ENCODE data around the gene CMTM3. TPM values are rescaled to one million over a fixed set of nuclear protein-coding genes. Genes with fewer than 3 reads are reported as not detected.

CMTM3 gene
- total and polyA plus RNA-seq, 9 of the 15 experiments (the other 6 are each of a cell fraction or from before 2014, with no cell fraction given): 4.6 to 33.4 (median 17.5) TPM

DNA sequence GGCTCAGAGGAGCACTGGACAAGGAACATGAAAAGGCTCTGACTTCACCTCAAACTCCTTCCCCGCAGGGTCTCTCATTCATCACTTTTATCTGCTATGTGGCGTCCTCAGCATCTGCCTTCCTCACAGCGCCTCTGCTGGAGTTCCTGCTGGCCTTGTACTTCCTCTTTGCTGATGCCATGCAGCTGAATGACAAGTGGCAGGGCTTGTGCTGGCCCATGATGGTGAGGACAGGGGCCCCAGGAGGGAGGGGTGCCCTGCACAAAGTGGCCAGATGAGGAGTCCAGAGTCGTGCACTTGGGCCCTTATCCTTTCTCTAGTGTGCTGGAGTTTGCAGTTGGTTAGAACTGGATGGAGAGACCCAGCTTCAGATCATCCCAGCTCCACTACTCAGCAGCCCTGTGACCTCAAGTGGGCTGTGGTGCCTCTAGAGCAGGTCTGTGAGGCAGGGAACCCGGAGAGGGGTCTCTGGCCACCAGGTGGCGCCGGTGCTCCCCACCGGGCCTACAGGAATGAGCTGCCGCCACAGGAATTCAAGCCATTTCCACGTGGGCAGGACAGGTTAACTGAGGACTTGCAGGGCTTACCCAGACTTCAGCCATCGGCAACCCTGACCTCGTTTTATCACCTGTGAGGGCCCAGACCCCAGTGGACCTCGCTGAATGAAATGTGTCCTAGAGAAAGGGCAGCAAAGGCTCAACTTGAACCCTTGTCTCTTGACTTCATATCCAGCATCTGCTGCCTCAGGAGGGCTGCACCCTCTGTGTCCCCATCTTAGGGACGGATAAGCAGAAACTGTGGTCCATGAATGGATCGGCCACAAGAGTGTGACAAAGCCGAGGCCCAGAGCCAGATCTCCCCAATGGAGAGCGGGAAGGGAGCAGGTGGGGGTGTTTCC lies 4.0 kb downstream of the CMTM3 start (continued):
- TF ChIP-seq CTBP1 (IDR thresholded peaks at IDR 0.05; ENCODE audit: borderline replicate concordance) (peak; percentile 74; the same call in 1 of the 2 replicates), ZZZ3 (IDR thresholded peaks at IDR 0.05) (no peak), CC2D1A (IDR thresholded peaks at IDR 0.05) (peak; percentile 45; the same call in 1 of the 2 replicates), TEAD4 (IDR thresholded peaks at IDR 0.05; ENCODE audit: low read length) (peak; percentile 76), TEAD4 (CRISPR knock-in tag; IDR thresholded peaks at IDR 0.05; ENCODE audit: borderline replicate concordance) (0 out of 2 replicates have a peak, but pooled peaks have one; percentile 41), RBFOX2 (IDR thresholded peaks at IDR 0.05; ENCODE audit: low read depth, low read length) (0 out of 2 replicates have a peak, but pooled peaks have one; percentile 8), MYC (IDR thresholded peaks at IDR 0.05; ENCODE audit: low read depth, low read length) (peak; percentile 90), MYC (CRISPR knock-in tag; IDR thresholded peaks at IDR 0.05; ENCODE audit: borderline replicate concordance, low read depth) (no peak), ZFP1 (CRISPR knock-in tag; IDR thresholded peaks at IDR 0.05) (no peak), ZNF263 (CRISPR knock-in tag; IDR thresholded peaks at IDR 0.05; ENCODE audit: borderline replicate concordance) (peak; percentile 55; the same call in 1 of the 2 replicates), RAD21 (CRISPR knock-in tag; conservative IDR thresholded peaks at IDR 0.05 in 1 of 2, IDR thresholded peaks at IDR 0.05 in 1 of 2) (peak; percentile 77 to 90), XRCC5 (IDR thresholded peaks at IDR 0.05; ENCODE audit: low read depth, low read length) (peak; percentile 84; the same call in 1 of the 2 replicates), PBX2 (CRISPR knock-in tag; IDR thresholded peaks at IDR 0.05; ENCODE audit: low read depth) (no peak), PBX2 (tag; conservative IDR thresholded peaks at IDR 0.05; ENCODE audit: low read depth) (peak; percentile 43; the same call in 1 of the 2 replicates), KLF6 (CRISPR knock-in tag; IDR thresholded peaks at IDR 0.05; ENCODE audit: borderline replicate concordance) (0 out of 2 replicates have a peak, but pooled peaks have one; percentile 39), SMAD4 (CRISPR knock-in tag; conservative IDR thresholded peaks at IDR 0.05) (peak; percentile 56; the same call in 1 of the 2 replicates), ZBTB7A (IDR thresholded peaks at IDR 0.05; ENCODE audit: borderline replicate concordance, control insufficient read depth, low read depth, low read length) (peak; percentile 45; the same call in 1 of the 2 replicates), POLR2AphosphoS5 (IDR thresholded peaks at IDR 0.05; ENCODE audit: control insufficient read depth, insufficient read depth, low read depth, low read length) (0 out of 2 replicates have a peak, but pooled peaks have one; percentile 23), ZNF583 (CRISPR knock-in tag; IDR thresholded peaks at IDR 0.05) (peak; percentile 68; the same call in 1 of the 2 replicates), NRF1 (conservative IDR thresholded peaks at IDR 0.05 in 1 of 2, IDR thresholded peaks at IDR 0.05 in 1 of 2) (peak in 1 of 2 experiments; percentile 29; a peak in 1 of 4 replicates), SLC30A9 (CRISPR knock-in tag; IDR thresholded peaks at IDR 0.05) (no peak), RB1 (IDR thresholded peaks at IDR 0.05; ENCODE audit: low read depth) (peak; percentile 37; the same call in 1 of the 2 replicates)
- TF ChIP-seq, protein P1, sequence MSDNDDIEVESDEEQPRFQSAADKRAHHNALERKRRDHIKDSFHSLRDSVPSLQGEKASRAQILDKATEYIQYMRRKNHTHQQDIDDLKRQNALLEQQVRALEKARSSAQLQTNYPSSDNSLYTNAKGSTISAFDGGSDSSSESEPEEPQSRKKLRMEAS (CRISPR knock-in tag; IDR thresholded peaks at IDR 0.05): peak; percentile 88
- TF ChIP-seq, protein P2, sequence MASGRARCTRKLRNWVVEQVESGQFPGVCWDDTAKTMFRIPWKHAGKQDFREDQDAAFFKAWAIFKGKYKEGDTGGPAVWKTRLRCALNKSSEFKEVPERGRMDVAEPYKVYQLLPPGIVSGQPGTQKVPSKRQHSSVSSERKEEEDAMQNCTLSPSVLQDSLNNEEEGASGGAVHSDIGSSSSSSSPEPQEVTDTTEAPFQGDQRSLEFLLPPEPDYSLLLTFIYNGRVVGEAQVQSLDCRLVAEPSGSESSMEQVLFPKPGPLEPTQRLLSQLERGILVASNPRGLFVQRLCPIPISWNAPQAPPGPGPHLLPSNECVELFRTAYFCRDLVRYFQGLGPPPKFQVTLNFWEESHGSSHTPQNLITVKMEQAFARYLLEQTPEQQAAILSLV (tag; IDR thresholded peaks at IDR 0.05): no peak
